Measurements from ENCODE around the gene ZNF628.

DNA sequence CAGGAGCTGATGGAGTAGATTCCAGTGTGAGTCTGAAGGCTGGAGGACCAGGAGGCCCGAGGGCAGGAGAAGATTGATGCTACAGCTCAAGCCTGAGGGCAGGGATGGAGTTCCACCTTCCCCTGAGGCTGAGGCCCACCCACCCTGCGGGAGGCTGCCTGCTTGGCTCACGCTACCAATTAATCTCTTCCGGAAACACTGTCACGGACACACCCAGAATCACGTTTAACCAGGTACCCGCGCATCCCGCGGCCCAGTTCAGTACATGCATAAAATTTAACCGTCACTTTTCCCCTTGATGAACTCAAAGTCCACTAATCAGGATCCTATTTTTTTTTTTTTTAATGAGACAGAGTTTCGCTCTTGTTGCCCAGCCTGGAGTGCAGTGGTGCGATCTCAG, 5.2 kb upstream of the ZNF628 start:
- TF ChIP-seq, protein P1, sequence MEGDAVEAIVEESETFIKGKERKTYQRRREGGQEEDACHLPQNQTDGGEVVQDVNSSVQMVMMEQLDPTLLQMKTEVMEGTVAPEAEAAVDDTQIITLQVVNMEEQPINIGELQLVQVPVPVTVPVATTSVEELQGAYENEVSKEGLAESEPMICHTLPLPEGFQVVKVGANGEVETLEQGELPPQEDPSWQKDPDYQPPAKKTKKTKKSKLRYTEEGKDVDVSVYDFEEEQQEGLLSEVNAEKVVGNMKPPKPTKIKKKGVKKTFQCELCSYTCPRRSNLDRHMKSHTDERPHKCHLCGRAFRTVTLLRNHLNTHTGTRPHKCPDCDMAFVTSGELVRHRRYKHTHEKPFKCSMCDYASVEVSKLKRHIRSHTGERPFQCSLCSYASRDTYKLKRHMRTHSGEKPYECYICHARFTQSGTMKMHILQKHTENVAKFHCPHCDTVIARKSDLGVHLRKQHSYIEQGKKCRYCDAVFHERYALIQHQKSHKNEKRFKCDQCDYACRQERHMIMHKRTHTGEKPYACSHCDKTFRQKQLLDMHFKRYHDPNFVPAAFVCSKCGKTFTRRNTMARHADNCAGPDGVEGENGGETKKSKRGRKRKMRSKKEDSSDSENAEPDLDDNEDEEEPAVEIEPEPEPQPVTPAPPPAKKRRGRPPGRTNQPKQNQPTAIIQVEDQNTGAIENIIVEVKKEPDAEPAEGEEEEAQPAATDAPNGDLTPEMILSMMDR (IDR thresholded peaks at IDR 0.05): no peak
- no peak for TF ChIP-seq POLR2A (IDR thresholded peaks at IDR 0.05)
